ENCODE data around the gene A2ML1. TPM values are rescaled to one million over a fixed set of nuclear protein-coding genes. Genes with fewer than 3 reads are reported as not detected.
"Not testable (repeated sequence)": the region's sequence is repeated elsewhere in the genome, so short reads cannot be mapped to it uniquely, and the experiment has no call there.

The A2ML1 gene
- total RNA-seq, 1 experiment from 2014 or later, result 0.02 TPM

- no peak for DNase-seq (ENCODE audit: low read depth)
Observed at GRCh38 chr12:8905546-8905945, 83.1 kb downstream of the A2ML1 start.

GRCh38 chr12:8906266-8907180, 84.1 kb downstream of the A2ML1 start:
- no peak for DNase-seq (ENCODE audit: low read depth)

GRCh38 chr12:8907513-8907912, 85.1 kb downstream of the A2ML1 start:
- no peak for DNase-seq (ENCODE audit: low read depth)

GRCh38 chr12:8909752-8910151, 87.3 kb downstream of the A2ML1 start:
- no peak for DNase-seq (ENCODE audit: low read depth)

GRCh38 chr12:8911606-8912268, 89.3 kb downstream of the A2ML1 start:
- no peak for DNase-seq (ENCODE audit: low read depth)

- DNase-seq (ENCODE audit: low read depth), result no peak
Observed at GRCh38 chr12:8912914-8913313, 90.5 kb downstream of the A2ML1 start.

GRCh38 chr12:8913702-8914032, 91.2 kb downstream of the A2ML1 start:
- DNase-seq (ENCODE audit: low read depth), result no peak

GRCh38 chr12:8914033-8914715, 91.8 kb downstream of the A2ML1 start, which contains the start of gene PHC1:
Gene PHC1, plus strand, starts transcription at chr12:8914509. Its CDS starts 3,169 bp downstream, at chr12:8917678.
- peak; percentile 79 for DNase-seq (ENCODE audit: low read depth)

GRCh38 chr12:8914716-8915526, 92.5 kb downstream of the A2ML1 start:
- DNase-seq (ENCODE audit: low read depth), result peak; percentile 72

- DNase-seq (ENCODE audit: low read depth), result no peak
Observed at GRCh38 chr12:8916154-8916553, 93.7 kb downstream of the A2ML1 start.

GRCh38 chr12:8917031-8917430, 94.6 kb downstream of the A2ML1 start:
- no peak for DNase-seq (ENCODE audit: low read depth)

- DNase-seq (ENCODE audit: low read depth), result no peak
Observed at GRCh38 chr12:8917751-8918150, 95.3 kb downstream of the A2ML1 start.

GRCh38 chr12:8919643-8920042, 97.2 kb downstream of the A2ML1 start:
- DNase-seq (ENCODE audit: low read depth), result not testable (repeated sequence)

- no peak for DNase-seq (ENCODE audit: low read depth)
Observed at GRCh38 chr12:8922544-8922943, 100.1 kb downstream of the A2ML1 start.

Other genes starting within 250 kb of the A2ML1 start
- gene AICDA, start 209.8 kb upstream of the A2ML1 start, total RNA-seq (2014; rRNA removed; shearing (Covaris generic)), result not detected in 2 replicates
- not detected in 2 replicates for gene MFAP5, start 159.8 kb upstream of the A2ML1 start, total RNA-seq (2014; rRNA removed; shearing (Covaris generic))
- 18.0 and 20.3 TPM in 2 replicates for gene RIMKLB, start 124.6 kb upstream of the A2ML1 start, total RNA-seq (2014; rRNA removed; shearing (Covaris generic))
- 22.4 and 32.2 TPM in 2 replicates for gene PHC1, start 91.9 kb downstream of the A2ML1 start, total RNA-seq (2014; rRNA removed; shearing (Covaris generic))
- 428 and 528 TPM in 2 replicates for gene M6PR, start 127.0 kb downstream of the A2ML1 start, total RNA-seq (2014; rRNA removed; shearing (Covaris generic))
- gene KLRG1, start 166.9 kb downstream of the A2ML1 start, total RNA-seq (2014; rRNA removed; shearing (Covaris generic)), result 2.3 and 5.1 TPM in 2 replicates